Hepatocyte (in vitro differentiated cells): ENCODE data around the gene LAMB3. TPM values are rescaled to one million over a fixed set of nuclear protein-coding genes. Genes with fewer than 3 reads are reported as not detected.
A peak's percentile ranks its signal among the peaks of the same experiment; 100 is the strongest.

Experiments used
- DNase-seq: peaks from one replicate; pipeline ENCODE4 v3.0.0-alpha.2; 2016; ENCODE audit warnings: low spot score
- H2AFZ ChIP-seq: fragments of 200-600 bp; sonication (generic); 2 replicates; pipeline ENCODE4 v1.6.0; 2016; ENCODE audit warnings: antibody characterized with exemption, mild to moderate bottlenecking
- H3K27ac ChIP-seq: fragments of 200-600 bp; sonication (generic); 2 replicates; pipeline ENCODE4 v1.5.1; 2016; ENCODE audit warnings: mild to moderate bottlenecking
- H3K27me3 ChIP-seq: fragments of 200-600 bp; sonication (generic); 2 replicates; pipeline ENCODE4 v1.6.1; 2016
- H3K36me3 ChIP-seq: fragments of 200-600 bp; sonication (generic); replicated peaks from 2 replicates; pipeline ENCODE4 v1.5.1; 2016; ENCODE audit warnings: low read depth; ENCODE audit not compliant: insufficient read depth
- H3K4me1 ChIP-seq: fragments of 200-600 bp; sonication (generic); 2 replicates; pipeline ENCODE4 v1.5.1; 2016; ENCODE audit warnings: mild to moderate bottlenecking, moderate library complexity; ENCODE audit not compliant: insufficient read depth
- H3K4me2 ChIP-seq: fragments of 200-600 bp; sonication (generic); 2 replicates; pipeline ENCODE4 v1.6.0; 2016
- H3K4me3 ChIP-seq: fragments of 200-600 bp; sonication (generic); 2 replicates; pipeline ENCODE4 v1.5.1; 2016; ENCODE audit warnings: mild to moderate bottlenecking
- H3K79me2 ChIP-seq: fragments of 200-600 bp; sonication (generic); 2 replicates; pipeline ENCODE4 v1.6.0; 2017; ENCODE audit warnings: mild to moderate bottlenecking
- H3K9me2 ChIP-seq: fragments of 200-600 bp; sonication (generic); replicated peaks from 2 replicates; pipeline ENCODE4 v1.6.0; 2017; ENCODE audit warnings: mild to moderate bottlenecking; ENCODE audit not compliant: insufficient read depth
- H3K9me3 ChIP-seq: fragments of 200-600 bp; sonication (generic); 2 replicates; pipeline ENCODE4 v1.5.1; 2016; ENCODE audit warnings: low read depth, mild to moderate bottlenecking
- H4K20me1 ChIP-seq: fragments of 200-600 bp; sonication (generic); 2 replicates; pipeline ENCODE4 v1.6.0; 2016; ENCODE audit warnings: mild to moderate bottlenecking; ENCODE audit not compliant: insufficient read depth, poor library complexity, severe bottlenecking
- EZH2 ChIP-seq: fragments of 200-600 bp; sonication (generic); IDR thresholded peaks from 2 replicates; pipeline ENCODE4 v1.6.1; 2016; ENCODE audit warnings: antibody characterized with exemption, mild to moderate bottlenecking, borderline replicate concordance
- EZH2phosphoT487 ChIP-seq: fragments of 200-600 bp; sonication (generic); IDR thresholded peaks from one replicate; pipeline ENCODE4 v1.6.1; 2018; ENCODE audit warnings: antibody characterized with exemption, mild to moderate bottlenecking, low read depth, moderate library complexity; ENCODE audit not compliant: unreplicated experiment, severe bottlenecking
- WGBS: methylation state at CpG from one replicate; pipeline ENCODE4 v1.1.6; 2016; ENCODE audit warnings: low lambda C conversion rate; ENCODE audit errors: missing lambda C conversion rate; 5-methylcytosine and 5-hydroxymethylcytosine counted together
- polyA plus RNA-seq: library from polyadenylated mRNA; unstranded; fragments of >200 nt; fragmentation: Nextera tagmentation; extraction: Ambion mirVana; gene quantifications from 2 replicates; pipeline ENCODE4 v1.2.1, GENCODE V29; 2016
- total RNA-seq: library from RNA; depleted of rRNA; stranded (reverse); fragments of >200 nt; gene quantifications from 2 replicates; pipeline ENCODE4 v1.2.3, GENCODE V29; 2014
- TF ChIP-seq, protein P1 (sequence below): fragments of 200-600 bp; sonication (generic); IDR thresholded peaks from 2 replicates; pipeline ENCODE4 v1.5.1; 2016; ENCODE audit warnings: antibody characterized with exemption, mild to moderate bottlenecking; ENCODE audit not compliant: poor library complexity

LAMB3 gene
- total and polyA plus RNA-seq, 2 experiments from 2014 or later = 55.9 to 76.9 TPM

DNA sequence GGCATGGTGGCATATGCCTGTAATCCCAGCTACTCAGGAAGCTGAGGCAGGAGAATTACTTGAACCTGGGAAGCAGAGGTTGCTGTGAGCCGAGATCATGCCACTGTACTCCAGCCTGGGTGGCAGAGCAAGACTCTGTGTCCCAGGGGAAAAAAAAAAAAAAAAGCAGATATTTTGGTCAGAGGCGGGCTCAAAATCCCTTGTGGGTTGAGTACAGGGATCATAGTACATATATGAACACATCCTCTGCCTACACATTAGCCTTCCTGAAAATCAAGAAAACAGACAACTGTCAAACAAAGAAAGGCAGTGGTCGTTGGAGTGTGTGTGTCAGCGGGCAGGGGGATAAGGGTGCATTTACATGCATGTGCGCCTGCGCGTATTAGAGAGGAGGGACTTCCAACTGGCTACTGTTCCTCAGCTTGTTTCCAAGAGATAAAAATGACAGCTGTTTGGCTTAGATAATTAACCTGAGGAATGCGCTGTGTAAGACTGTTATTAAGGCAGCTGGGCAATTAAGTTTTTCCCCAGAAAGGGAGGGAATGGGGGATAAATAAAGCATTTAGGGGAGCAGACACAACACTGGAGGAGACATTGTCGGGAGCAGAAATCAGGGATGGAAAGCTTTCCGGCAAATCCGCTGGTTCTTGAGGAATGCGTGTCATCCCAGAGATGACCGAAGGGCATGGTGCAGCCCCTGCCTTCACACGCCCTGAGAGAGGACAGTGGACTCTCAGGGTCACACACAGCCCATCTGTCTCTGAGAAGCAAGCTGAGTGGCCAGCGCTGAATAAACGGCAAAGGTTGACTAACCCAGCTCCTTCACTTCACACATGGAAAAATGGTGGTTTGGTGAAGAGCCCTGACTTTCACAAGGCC lies 6.4 kb downstream of the LAMB3 start:
- Histone ChIP-seq H3K27ac (peak overlapping the region; percentile 24), H2AFZ (no peak overlapping the region), H3K79me2 (peaks cover 30% of the 10 kb centered on the region), H3K4me3 (no peak overlapping the region), H3K9me3 (no peaks in the 10 kb centered on the region), H3K4me1 (peaks cover 57% of the 10 kb centered on the region), H3K27me3 (no peaks in the 10 kb centered on the region), H3K36me3 (no peaks in the 10 kb centered on the region), H3K9me2 (no peaks in the 10 kb centered on the region), H3K4me2 (peak overlapping the region; percentile 24), H4K20me1 (no peaks in the 10 kb centered on the region)
- TF ChIP-seq, protein P1, sequence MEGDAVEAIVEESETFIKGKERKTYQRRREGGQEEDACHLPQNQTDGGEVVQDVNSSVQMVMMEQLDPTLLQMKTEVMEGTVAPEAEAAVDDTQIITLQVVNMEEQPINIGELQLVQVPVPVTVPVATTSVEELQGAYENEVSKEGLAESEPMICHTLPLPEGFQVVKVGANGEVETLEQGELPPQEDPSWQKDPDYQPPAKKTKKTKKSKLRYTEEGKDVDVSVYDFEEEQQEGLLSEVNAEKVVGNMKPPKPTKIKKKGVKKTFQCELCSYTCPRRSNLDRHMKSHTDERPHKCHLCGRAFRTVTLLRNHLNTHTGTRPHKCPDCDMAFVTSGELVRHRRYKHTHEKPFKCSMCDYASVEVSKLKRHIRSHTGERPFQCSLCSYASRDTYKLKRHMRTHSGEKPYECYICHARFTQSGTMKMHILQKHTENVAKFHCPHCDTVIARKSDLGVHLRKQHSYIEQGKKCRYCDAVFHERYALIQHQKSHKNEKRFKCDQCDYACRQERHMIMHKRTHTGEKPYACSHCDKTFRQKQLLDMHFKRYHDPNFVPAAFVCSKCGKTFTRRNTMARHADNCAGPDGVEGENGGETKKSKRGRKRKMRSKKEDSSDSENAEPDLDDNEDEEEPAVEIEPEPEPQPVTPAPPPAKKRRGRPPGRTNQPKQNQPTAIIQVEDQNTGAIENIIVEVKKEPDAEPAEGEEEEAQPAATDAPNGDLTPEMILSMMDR = no peak
- TF ChIP-seq EZH2 (no peak), EZH2phosphoT487 (no peak)
- no peak for DNase-seq
- 80% methylated on average over 16 of the region's 16 CpGs for WGBS

DNA sequence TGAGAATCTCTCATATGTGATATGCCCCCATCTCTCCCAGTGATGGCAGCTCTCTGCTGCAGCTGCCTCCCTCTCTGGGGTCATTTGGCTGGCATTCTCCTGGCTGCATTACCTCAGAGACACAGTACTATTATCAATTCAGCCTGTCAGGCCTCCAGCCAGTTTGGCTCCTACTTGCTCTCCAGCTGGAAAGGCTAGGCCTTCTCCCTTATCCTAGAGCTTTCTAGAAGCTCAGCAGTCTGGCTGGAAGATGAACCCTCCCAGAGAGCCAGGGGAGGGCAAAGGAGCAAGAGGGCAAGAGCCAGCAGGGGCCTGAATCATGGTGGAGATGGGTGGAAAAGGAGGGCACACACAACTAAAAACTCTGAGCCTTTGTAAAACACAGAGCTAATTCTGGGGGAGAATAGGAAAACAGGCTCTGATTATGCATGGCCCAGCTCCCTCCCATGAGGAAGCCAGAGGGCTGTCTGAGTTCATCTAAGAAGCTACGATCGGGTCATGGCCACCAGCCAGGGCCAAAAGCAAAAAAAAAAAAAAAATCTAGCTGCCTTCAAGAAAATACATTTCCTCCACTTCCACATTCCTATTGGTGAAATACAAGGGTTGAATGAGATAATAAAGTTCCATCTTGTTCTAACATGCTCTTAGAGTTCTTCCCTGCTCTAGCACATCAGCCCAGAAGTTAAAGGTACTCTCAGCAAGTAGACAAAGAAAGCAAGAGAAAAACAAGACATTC lies 8.8 kb downstream of the LAMB3 start:
- no peak overlapping the region for H2AFZ ChIP-seq
- no peaks in the 10 kb centered on the region for H3K36me3 ChIP-seq
- no peak for DNase-seq

DNA sequence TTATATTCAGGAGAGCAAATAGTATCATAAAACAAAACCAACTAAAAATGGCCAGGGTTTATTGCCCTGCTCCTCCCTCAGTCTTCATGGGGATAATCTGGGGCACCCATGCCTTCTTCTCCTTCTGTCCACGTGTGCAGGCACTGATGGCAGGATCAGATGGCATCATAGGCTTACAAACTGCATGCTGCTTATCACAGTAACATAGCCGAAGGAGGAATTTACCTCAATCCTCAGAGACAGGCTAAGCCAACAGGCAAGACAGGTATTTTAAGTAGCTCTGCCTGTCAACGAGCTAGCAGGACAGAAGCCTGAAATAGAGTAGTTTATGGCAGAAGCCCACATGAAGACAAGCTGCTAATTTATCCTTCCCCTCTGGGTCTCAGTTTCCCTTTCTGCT lies 9.4 kb downstream of the LAMB3 start:
- peak overlapping the region; percentile 39 for H3K27ac ChIP-seq
- peaks cover 44% of the 10 kb centered on the region for H3K4me1 ChIP-seq

More for the DNA sequence above, 8.8 kb downstream of the LAMB3 start:
- Histone ChIP-seq H3K9me3 (no peaks in the 10 kb centered on the region), H3K27ac (peak overlapping the region; percentile 43), H3K27me3 (no peaks in the 10 kb centered on the region), H3K4me2 (no peak overlapping the region), H3K79me2 (peaks cover 19% of the 10 kb centered on the region), H4K20me1 (no peaks in the 10 kb centered on the region), H3K4me3 (no peak overlapping the region), H3K4me1 (peaks cover 50% of the 10 kb centered on the region), H3K9me2 (no peaks in the 10 kb centered on the region)
- no peak for TF ChIP-seq EZH2phosphoT487
- TF ChIP-seq, protein P1 = no peak
- TF ChIP-seq EZH2 = no peak
- 72% methylated on average over 2 of the region's 2 CpGs for WGBS

More for the DNA sequence above, 9.4 kb downstream of the LAMB3 start:
- Histone ChIP-seq H3K36me3 (no peaks in the 10 kb centered on the region), H3K79me2 (peaks cover 14% of the 10 kb centered on the region), H3K9me2 (no peaks in the 10 kb centered on the region), H3K9me3 (no peaks in the 10 kb centered on the region), H3K4me2 (no peak overlapping the region), H2AFZ (no peak overlapping the region), H3K27me3 (no peaks in the 10 kb centered on the region), H4K20me1 (no peaks in the 10 kb centered on the region), H3K4me3 (no peak overlapping the region)
- DNase-seq = no peak
- WGBS = 23% methylated on average over 3 of the region's 3 CpGs
- TF ChIP-seq EZH2phosphoT487 (no peak), EZH2 (no peak)
- TF ChIP-seq, protein P1 = no peak
